Measurements from ENCODE around the gene FOXP1. TPM values are rescaled to one million over a fixed set of nuclear protein-coding genes. Genes with fewer than 3 reads are reported as not detected.

Gene FOXP1
- total and polyA plus RNA-seq, 9 of the 15 experiments (the other 6 are each of a cell fraction or from before 2014, with no cell fraction given) = 7.7 to 34.5 (median 13.7) TPM

DNA sequence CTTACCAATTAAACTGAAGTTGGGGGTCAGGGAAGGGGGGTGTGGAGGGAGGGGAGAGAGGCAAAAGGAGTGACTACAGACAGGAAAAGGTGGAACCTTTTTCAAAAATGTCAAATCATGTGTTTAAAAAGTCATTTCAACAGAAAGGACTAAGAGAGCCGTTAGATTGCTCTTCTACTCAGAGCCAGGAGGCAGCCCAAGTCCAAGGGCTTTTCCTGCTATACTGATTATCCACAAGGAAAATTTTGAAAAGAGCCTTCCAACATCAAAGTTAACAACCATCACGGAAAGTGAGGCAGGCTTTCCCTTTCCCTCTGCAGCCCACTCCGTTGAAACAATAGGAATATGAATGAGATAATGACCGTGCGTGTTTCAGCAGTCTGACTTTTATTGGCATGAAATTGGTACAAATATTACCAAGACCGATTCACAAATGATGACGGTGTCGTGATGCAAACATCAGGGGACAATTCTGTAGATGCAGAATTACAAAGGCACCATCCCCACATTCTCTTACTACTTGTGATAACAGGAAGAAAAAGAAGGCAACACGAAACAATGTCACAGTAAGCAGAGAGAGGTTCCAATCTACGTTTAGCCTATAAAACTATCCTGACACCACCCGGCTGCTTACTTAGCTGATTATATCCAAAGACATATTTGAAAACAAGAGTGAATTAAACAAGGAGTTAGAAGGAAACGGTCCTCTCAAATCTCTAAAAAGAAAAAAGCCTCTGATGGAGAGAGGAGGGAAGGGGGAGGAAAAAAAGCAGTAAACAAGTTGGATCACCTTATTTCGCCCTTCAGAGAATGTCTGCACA lies 453.7 kb downstream of the FOXP1 start (continued):
- TF ChIP-seq, protein P1, sequence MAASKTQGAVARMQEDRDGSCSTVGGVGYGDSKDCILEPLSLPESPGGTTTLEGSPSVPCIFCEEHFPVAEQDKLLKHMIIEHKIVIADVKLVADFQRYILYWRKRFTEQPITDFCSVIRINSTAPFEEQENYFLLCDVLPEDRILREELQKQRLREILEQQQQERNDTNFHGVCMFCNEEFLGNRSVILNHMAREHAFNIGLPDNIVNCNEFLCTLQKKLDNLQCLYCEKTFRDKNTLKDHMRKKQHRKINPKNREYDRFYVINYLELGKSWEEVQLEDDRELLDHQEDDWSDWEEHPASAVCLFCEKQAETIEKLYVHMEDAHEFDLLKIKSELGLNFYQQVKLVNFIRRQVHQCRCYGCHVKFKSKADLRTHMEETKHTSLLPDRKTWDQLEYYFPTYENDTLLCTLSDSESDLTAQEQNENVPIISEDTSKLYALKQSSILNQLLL (CRISPR knock-in tag; IDR thresholded peaks at IDR 0.05; ENCODE audit: borderline replicate concordance) = no peak
- TF ChIP-seq RAD21 (CRISPR knock-in tag; conservative IDR thresholded peaks at IDR 0.05 in 1 of 2, IDR thresholded peaks at IDR 0.05 in 1 of 2) = no peak
- no peak for TF ChIP-seq ZBTB49 (CRISPR knock-in tag; IDR thresholded peaks at IDR 0.05; ENCODE audit: borderline replicate concordance)
- no peak for TF ChIP-seq ZNF253 (CRISPR knock-in tag; conservative IDR thresholded peaks at IDR 0.05)
- TF ChIP-seq ZNF280A (IDR thresholded peaks at IDR 0.05; ENCODE audit: low read depth, partially characterized antibody) = no peak
- TF ChIP-seq POLR2H (tag; IDR thresholded peaks at IDR 0.05; ENCODE audit: low read depth) = 0 out of 2 replicates have a peak, but pooled peaks have one; percentile 25
- no peak for TF ChIP-seq CHD1 (IDR thresholded peaks at IDR 0.05; ENCODE audit: low read length)
- no peak for TF ChIP-seq NR4A1 (CRISPR knock-in tag; IDR thresholded peaks at IDR 0.05)
- no peak for TF ChIP-seq NR4A1 (tag; IDR thresholded peaks at IDR 0.05)
- TF ChIP-seq ZNF316 (IDR thresholded peaks at IDR 0.05) = peak; percentile 61
- no peak for TF ChIP-seq OTX1 (CRISPR knock-in tag; IDR thresholded peaks at IDR 0.05)
- no peak for TF ChIP-seq ZNF696 (CRISPR knock-in tag; conservative IDR thresholded peaks at IDR 0.05)
- TF ChIP-seq NR0B1 (IDR thresholded peaks at IDR 0.05; ENCODE audit: partially characterized antibody) = no peak
- no peak for TF ChIP-seq ZFP30 (CRISPR knock-in tag; IDR thresholded peaks at IDR 0.05; ENCODE audit: borderline replicate concordance)
- no peak for TF ChIP-seq SMAD4 (CRISPR knock-in tag; conservative IDR thresholded peaks at IDR 0.05)
- TF ChIP-seq MYBL2 (IDR thresholded peaks at IDR 0.05; ENCODE audit: low read depth) = peak; percentile 65
- no peak for TF ChIP-seq MYBL2 (CRISPR knock-in tag; IDR thresholded peaks at IDR 0.05; ENCODE audit: borderline replicate concordance)
- TF ChIP-seq ZNF384 (IDR thresholded peaks at IDR 0.05; ENCODE audit: low read depth, low read length) = no peak
- no peak for TF ChIP-seq RB1 (IDR thresholded peaks at IDR 0.05; ENCODE audit: low read depth)
- no peak for TF ChIP-seq ZFP1 (CRISPR knock-in tag; IDR thresholded peaks at IDR 0.05)
